SK-N-SH (cell line): ENCODE measurements around the gene LMOD3. TPM values are rescaled to one million over a fixed set of nuclear protein-coding genes. Genes with fewer than 3 reads are reported as not detected.

Source experiments
- CTCF ChIA-PET: fragments of 300-600, 350-600 bp; formaldehyde crosslinking; extraction: SDS; loops from one replicate; lab custom pipeline; 2021; lab: Yijun Ruan, JAX
- POLR2A ChIA-PET: fragments of 350-600 bp; sonication (Branson Sonifier 250); formaldehyde crosslinking; extraction: SDS; loops from one replicate; lab custom pipeline; 2020; ENCODE audit warnings: antibody characterized with exemption, inconsistent platforms; lab: Yijun Ruan, JAX
- DNase-seq: peaks from one replicate; pipeline ENCODE4 v3.0.0; 2012
- H2AFZ ChIP-seq: fragments of 200-600 bp; sonication (generic); 2 replicates; pipeline ENCODE4 v1.8.1; 2016; ENCODE audit warnings: antibody characterized with exemption, mild to moderate bottlenecking, low read depth
- H3F3A ChIP-seq: fragments of 200-600 bp; sonication (generic); replicated peaks from 2 replicates; pipeline ENCODE3; 2016; ENCODE audit warnings: antibody characterized with exemption, mild to moderate bottlenecking; ENCODE audit not compliant: insufficient read depth
- H3K27ac ChIP-seq, 2 experiments: fragments of 200-500 bp in 1 of 2; fragments of 200-600 bp in 1 of 2; sonication (Bioruptor generic) in 1 of 2; sonication (generic), shearing (Covaris generic) in 1 of 2; 2 replicates each; pipeline versions ENCODE4 v1.5.1 to v1.6.1; 2014 to 2016; ENCODE audit warnings: low read depth in 2 of 2, inconsistent platforms in 1 of 2, low read length in 1 of 2, mild to moderate bottlenecking in 1 of 2, mixed read lengths in 1 of 2
- H3K27me3 ChIP-seq: fragments of 200-600 bp; sonication (generic), shearing (Covaris generic); 2 replicates; pipeline ENCODE4 v1.6.1; 2016; ENCODE audit warnings: mixed run types; ENCODE audit not compliant: insufficient read depth
- H3K36me3 ChIP-seq, 2 experiments: fragments of 200-500 bp in 1 of 2; fragments of 200-600 bp in 1 of 2; sonication (Bioruptor generic) in 1 of 2; sonication (generic) in 1 of 2; replicated peaks in 1 of 2; 2 replicates each; pipeline versions ENCODE3 to v1.5.1; 2014 to 2016; ENCODE audit warnings: low read length in 1 of 2, mild to moderate bottlenecking in 1 of 2; ENCODE audit not compliant: insufficient read depth in 2 of 2, control insufficient read depth in 1 of 2
- H3K4me1 ChIP-seq, 2 experiments: fragments of 200-500 bp in 1 of 2; fragments of 200-600 bp in 1 of 2; sonication (Bioruptor generic) in 1 of 2; sonication (generic), shearing (Covaris generic) in 1 of 2; 2 replicates each; pipeline versions ENCODE4 v1.5.1 to v1.6.1; 2014 to 2016; ENCODE audit warnings: low read depth in 1 of 2, low read length in 1 of 2, mixed run types in 1 of 2; ENCODE audit not compliant: insufficient read depth in 2 of 2, control insufficient read depth in 1 of 2
- H3K4me2 ChIP-seq: fragments of 200-600 bp; sonication (generic), shearing (Covaris generic); 2 replicates; pipeline ENCODE4 v1.6.1; 2017; ENCODE audit warnings: mixed run types
- H3K4me3 ChIP-seq, 2 experiments: fragments of 200-500 bp in 1 of 2; fragments of 200-600 bp in 1 of 2; sonication (Bioruptor generic) in 1 of 2; sonication (generic), shearing (Covaris generic) in 1 of 2; 2 replicates each; pipeline versions ENCODE4 v1.5.1 to v1.8.1; 2014 to 2016; ENCODE audit warnings: low read depth in 2 of 2, inconsistent platforms in 1 of 2, low read length in 1 of 2, mild to moderate bottlenecking in 1 of 2, mixed read lengths in 1 of 2, moderate library complexity in 1 of 2
- H3K79me2 ChIP-seq: fragments of 200-600 bp; sonication (generic); 2 replicates; pipeline ENCODE4 v1.8.1; 2017; ENCODE audit warnings: mild to moderate bottlenecking; ENCODE audit not compliant: insufficient read depth
- H3K9ac ChIP-seq: fragments of 200-600 bp; sonication (generic); 2 replicates; pipeline ENCODE4 v1.6.1; 2017; ENCODE audit warnings: mixed run types
- H3K9me2 ChIP-seq: fragments of 200-600 bp; sonication (generic); 2 replicates; pipeline ENCODE4 v1.6.1; 2017; ENCODE audit warnings: mixed run types
- H3K9me3 ChIP-seq: fragments of 200-600 bp; sonication (generic); 2 replicates; pipeline ENCODE4 v1.6.1; 2017; ENCODE audit warnings: mixed run types, mild to moderate bottlenecking, moderate library complexity
- H4K20me1 ChIP-seq: fragments of 200-600 bp; sonication (generic); 2 replicates; pipeline ENCODE4 v1.6.1; 2017; ENCODE audit warnings: mild to moderate bottlenecking, mixed run types; ENCODE audit not compliant: insufficient read depth
- EP300 ChIP-seq, 2 experiments: IDR thresholded peaks; 2 replicates each; pipeline versions ENCODE4 v1.4.0 to v1.6.1; 2012; ENCODE audit warnings: borderline replicate concordance in 1 of 2, low read depth in 1 of 2, low read length in 1 of 2
- FOSL2 ChIP-seq: IDR thresholded peaks from 2 replicates; pipeline ENCODE4 v1.4.0; 2012; ENCODE audit warnings: low read depth, mild to moderate bottlenecking, moderate library complexity, borderline replicate concordance
- GATA2 ChIP-seq: sonication (generic); formaldehyde crosslinking; IDR thresholded peaks from 2 replicates; pipeline ENCODE4 v1.5.0; 2020; ENCODE audit warnings: mild to moderate bottlenecking, missing genetic modification reagents
- JUND ChIP-seq: IDR thresholded peaks from 2 replicates; pipeline ENCODE4 v1.4.0; 2012
- MAX ChIP-seq: IDR thresholded peaks from 2 replicates; pipeline ENCODE4 v1.4.0; 2012; ENCODE audit warnings: low read depth
- NFIC ChIP-seq: IDR thresholded peaks from 2 replicates; pipeline ENCODE4 v1.4.0; 2012; ENCODE audit warnings: borderline replicate concordance
- RAD21 ChIP-seq: IDR thresholded peaks from 2 replicates; pipeline ENCODE4 v1.6.1; 2012; ENCODE audit warnings: mild to moderate bottlenecking, low read length
- RXRA ChIP-seq: IDR thresholded peaks from 2 replicates; pipeline ENCODE4 v1.4.0; 2012; ENCODE audit warnings: low read depth, mild to moderate bottlenecking, borderline replicate concordance
- SMC3 ChIP-seq: IDR thresholded peaks from 2 replicates; pipeline ENCODE4 v1.6.1; 2012; ENCODE audit warnings: low read depth, low read length, improper control_type of control experiment
- TCF12 ChIP-seq: IDR thresholded peaks from 2 replicates; pipeline ENCODE4 v1.4.0; 2012
- YY1 ChIP-seq: IDR thresholded peaks from 2 replicates; pipeline ENCODE4 v1.4.0; 2012; ENCODE audit warnings: low read depth, mild to moderate bottlenecking
- WGBS: methylation state at CpG from one replicate; pipeline ENCODE4 v1.1.6; 2017; ENCODE audit warnings: low lambda C conversion rate; 5-methylcytosine and 5-hydroxymethylcytosine counted together
- polyA plus RNA-seq, 3 experiments: library from polyadenylated mRNA; depleted of rRNA; stranded (reverse); fragments of >200 nt; gene quantifications; 2 replicates each; pipeline ENCODE4 v1.2.3, GENCODE V29; 2012
- TF ChIP-seq, protein P1 (sequence below): fragments of 200-600 bp; sonication (generic); IDR thresholded peaks from 2 replicates; pipeline ENCODE4 v1.6.1; 2017; ENCODE audit warnings: antibody characterized with exemption, mild to moderate bottlenecking, moderate library complexity
- TF ChIP-seq, protein P2 (sequence below): IDR thresholded peaks from 2 replicates; pipeline ENCODE4 v1.6.1; 2012; ENCODE audit warnings: mild to moderate bottlenecking, low read depth, low read length, moderate library complexity

The LMOD3 gene
- polyA plus RNA-seq, 1 of the 3 experiments (the other 2 are of a cell fraction), result not detected

GRCh38 chr3:69120879-69121464, 1.4 kb downstream of the LMOD3 start:
- peak overlapping the region; percentile 14; the same call in 1 of the 2 replicates for H2AFZ ChIP-seq
- CTCF ChIA-PET, result interaction anchor here (0.6 to 6.7 kb wide), 46 partner anchors 10 to 865 kb away, joined by 3 to 58 read pairs (median 4); partner anchors contain the start of genes ARL6IP5 and TMF1
- no peaks in the 10 kb centered on the region for H4K20me1 ChIP-seq
- H3K4me3 ChIP-seq, result no peak overlapping the region; a peak in 1 of 4 replicates
- TF ChIP-seq TCF12 (no peak), RAD21 (peak; percentile 86), SMC3 (peak; percentile 78)
- TF ChIP-seq, protein P1, sequence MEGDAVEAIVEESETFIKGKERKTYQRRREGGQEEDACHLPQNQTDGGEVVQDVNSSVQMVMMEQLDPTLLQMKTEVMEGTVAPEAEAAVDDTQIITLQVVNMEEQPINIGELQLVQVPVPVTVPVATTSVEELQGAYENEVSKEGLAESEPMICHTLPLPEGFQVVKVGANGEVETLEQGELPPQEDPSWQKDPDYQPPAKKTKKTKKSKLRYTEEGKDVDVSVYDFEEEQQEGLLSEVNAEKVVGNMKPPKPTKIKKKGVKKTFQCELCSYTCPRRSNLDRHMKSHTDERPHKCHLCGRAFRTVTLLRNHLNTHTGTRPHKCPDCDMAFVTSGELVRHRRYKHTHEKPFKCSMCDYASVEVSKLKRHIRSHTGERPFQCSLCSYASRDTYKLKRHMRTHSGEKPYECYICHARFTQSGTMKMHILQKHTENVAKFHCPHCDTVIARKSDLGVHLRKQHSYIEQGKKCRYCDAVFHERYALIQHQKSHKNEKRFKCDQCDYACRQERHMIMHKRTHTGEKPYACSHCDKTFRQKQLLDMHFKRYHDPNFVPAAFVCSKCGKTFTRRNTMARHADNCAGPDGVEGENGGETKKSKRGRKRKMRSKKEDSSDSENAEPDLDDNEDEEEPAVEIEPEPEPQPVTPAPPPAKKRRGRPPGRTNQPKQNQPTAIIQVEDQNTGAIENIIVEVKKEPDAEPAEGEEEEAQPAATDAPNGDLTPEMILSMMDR, result peak; percentile 97
- H3K36me3 ChIP-seq, result no peaks in the 10 kb centered on the region
- DNase-seq, result peak; percentile 37
- WGBS, result 0% methylated on average over 1 of the region's 1 CpG
- no peaks in the 10 kb centered on the region for H3K27me3 ChIP-seq
- H3K4me1 ChIP-seq, result no peaks in the 10 kb centered on the region
- H3K4me2 ChIP-seq, result no peak overlapping the region
- no peak overlapping the region for H3K9ac ChIP-seq
- no peak overlapping the region for H3K27ac ChIP-seq
- POLR2A ChIA-PET, result no interaction called here
- no peaks in the 10 kb centered on the region for H3K79me2 ChIP-seq
- H3F3A ChIP-seq, result no peaks in the 10 kb centered on the region
- H3K9me3 ChIP-seq, result no peaks in the 10 kb centered on the region
- H3K9me2 ChIP-seq, result no peaks in the 10 kb centered on the region

DNA sequence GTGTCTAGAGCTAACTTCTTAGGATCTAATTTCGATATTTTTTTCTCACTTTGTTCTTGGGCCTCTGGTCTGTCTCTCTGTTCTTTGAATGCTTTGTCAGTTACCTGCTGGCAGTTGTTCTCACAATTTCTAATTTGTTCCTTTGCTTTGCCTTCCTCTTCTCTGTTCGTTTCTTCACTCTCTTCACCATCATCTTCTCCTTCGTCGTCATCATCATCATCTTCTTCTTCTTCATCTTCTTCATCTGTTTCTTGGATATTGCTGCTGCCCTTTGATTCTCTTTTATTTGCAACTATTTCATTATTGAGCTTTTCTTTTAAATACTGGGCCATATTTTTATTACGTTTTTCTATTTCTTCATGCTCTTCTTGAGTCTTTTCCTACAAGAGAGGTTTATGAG, 2.7 kb downstream of the LMOD3 start:
- no peak overlapping the region; the same call in 1 of the 2 replicates for H2AFZ ChIP-seq
- no peaks in the 10 kb centered on the region for H3K4me1 ChIP-seq
- H3K9ac ChIP-seq, result no peak overlapping the region
- no peak overlapping the region for H3K27ac ChIP-seq
- H3K36me3 ChIP-seq, result no peaks in the 10 kb centered on the region
- TF ChIP-seq MAX (no peak), RXRA (no peak), RAD21 (no peak), NFIC (no peak), YY1 (no peak), JUND (no peak), FOSL2 (no peak), EP300 (IDR thresholded peaks at IDR 0.05; ENCODE audit: borderline replicate concordance in 1 of 2, low read depth in 1 of 2, low read length in 1 of 2) (no peak), GATA2 (no peak)
- TF ChIP-seq, protein P2, sequence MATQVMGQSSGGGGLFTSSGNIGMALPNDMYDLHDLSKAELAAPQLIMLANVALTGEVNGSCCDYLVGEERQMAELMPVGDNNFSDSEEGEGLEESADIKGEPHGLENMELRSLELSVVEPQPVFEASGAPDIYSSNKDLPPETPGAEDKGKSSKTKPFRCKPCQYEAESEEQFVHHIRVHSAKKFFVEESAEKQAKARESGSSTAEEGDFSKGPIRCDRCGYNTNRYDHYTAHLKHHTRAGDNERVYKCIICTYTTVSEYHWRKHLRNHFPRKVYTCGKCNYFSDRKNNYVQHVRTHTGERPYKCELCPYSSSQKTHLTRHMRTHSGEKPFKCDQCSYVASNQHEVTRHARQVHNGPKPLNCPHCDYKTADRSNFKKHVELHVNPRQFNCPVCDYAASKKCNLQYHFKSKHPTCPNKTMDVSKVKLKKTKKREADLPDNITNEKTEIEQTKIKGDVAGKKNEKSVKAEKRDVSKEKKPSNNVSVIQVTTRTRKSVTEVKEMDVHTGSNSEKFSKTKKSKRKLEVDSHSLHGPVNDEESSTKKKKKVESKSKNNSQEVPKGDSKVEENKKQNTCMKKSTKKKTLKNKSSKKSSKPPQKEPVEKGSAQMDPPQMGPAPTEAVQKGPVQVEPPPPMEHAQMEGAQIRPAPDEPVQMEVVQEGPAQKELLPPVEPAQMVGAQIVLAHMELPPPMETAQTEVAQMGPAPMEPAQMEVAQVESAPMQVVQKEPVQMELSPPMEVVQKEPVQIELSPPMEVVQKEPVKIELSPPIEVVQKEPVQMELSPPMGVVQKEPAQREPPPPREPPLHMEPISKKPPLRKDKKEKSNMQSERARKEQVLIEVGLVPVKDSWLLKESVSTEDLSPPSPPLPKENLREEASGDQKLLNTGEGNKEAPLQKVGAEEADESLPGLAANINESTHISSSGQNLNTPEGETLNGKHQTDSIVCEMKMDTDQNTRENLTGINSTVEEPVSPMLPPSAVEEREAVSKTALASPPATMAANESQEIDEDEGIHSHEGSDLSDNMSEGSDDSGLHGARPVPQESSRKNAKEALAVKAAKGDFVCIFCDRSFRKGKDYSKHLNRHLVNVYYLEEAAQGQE, result no peak
- no peak overlapping the region for H3K4me3 ChIP-seq
- H3K4me2 ChIP-seq, result no peak overlapping the region
- POLR2A ChIA-PET, result no interaction called here
- H3K79me2 ChIP-seq, result no peaks in the 10 kb centered on the region
- no peak for DNase-seq
- no peaks in the 10 kb centered on the region for H4K20me1 ChIP-seq
- CTCF ChIA-PET, result interaction anchor here (0.8 to 6.7 kb wide), 22 partner anchors 11 to 617 kb away, joined by 3 to 58 read pairs (median 8); partner anchors contain the start of gene TMF1
- H3K9me2 ChIP-seq, result no peaks in the 10 kb centered on the region
- no peaks in the 10 kb centered on the region for H3K9me3 ChIP-seq
- WGBS, result 63% methylated on average over 5 of the region's 5 CpGs
- no peaks in the 10 kb centered on the region for H3F3A ChIP-seq
- no peaks in the 10 kb centered on the region for H3K27me3 ChIP-seq
